Muscle layer of colon (tissue), 2 donors: ENCODE measurements around the gene ARMC5.
"Not testable (repeated sequence)": the region's sequence is repeated elsewhere in the genome, so short reads cannot be mapped to it uniquely, and the experiment has no call there.

Source experiments
- H3K27ac ChIP-seq: one replicate; pipeline ENCODE4 v1.7.0; 2013; ENCODE audit warnings: low read depth, mild to moderate bottlenecking, low read length, moderate library complexity
- H3K27me3 ChIP-seq, 2 donors: one replicate each; pipeline ENCODE4 v1.7.0; 2013; ENCODE audit warnings: low read length in 2 of 2, mild to moderate bottlenecking in 2 of 2; ENCODE audit not compliant: insufficient read depth in 2 of 2, control insufficient read depth in 1 of 2
- H3K36me3 ChIP-seq: one replicate; pipeline ENCODE4 v1.7.0; 2013; ENCODE audit warnings: mild to moderate bottlenecking, low read length; ENCODE audit not compliant: insufficient read depth
- H3K4me1 ChIP-seq: one replicate; pipeline ENCODE4 v1.7.0; 2013; ENCODE audit warnings: mild to moderate bottlenecking, low read length; ENCODE audit not compliant: insufficient read depth
- H3K4me3 ChIP-seq, 2 donors: one replicate each; pipeline ENCODE4 v1.7.0; 2013; ENCODE audit warnings: low read length in 2 of 2, low read depth in 1 of 2, mild to moderate bottlenecking in 1 of 2, moderate library complexity in 1 of 2
- H3K9ac ChIP-seq: one replicate; pipeline ENCODE4 v1.7.0; 2013; ENCODE audit warnings: low read length
- H3K9me3 ChIP-seq: one replicate; pipeline ENCODE4 v1.7.0; 2013; ENCODE audit warnings: mild to moderate bottlenecking, low read length
- donor health status: abdominal sarcoma.
- donor health status: Adenocarcinoma of cecum.

The ARMC5 gene

GRCh38 chr16:31475946-31476302 is 16.6 kb downstream of the ARMC5 start:
- H3K9me3 ChIP-seq = no peaks in the 10 kb centered on the region
- peaks cover 48% of the 10 kb centered on the region for H3K4me1 ChIP-seq
- H3K4me3 ChIP-seq = peak overlapping the region in 1 of 2 donors; percentile 9
- peak overlapping the region; percentile 67 for H3K27ac ChIP-seq
- H3K27me3 ChIP-seq = no peaks in the 10 kb centered on the region
- H3K9ac ChIP-seq = no peak overlapping the region
- peaks cover 47% of the 10 kb centered on the region for H3K36me3 ChIP-seq

- H3K4me1 ChIP-seq = peaks cover 45% of the 10 kb centered on the region
- no peaks in the 10 kb centered on the region for H3K9me3 ChIP-seq
- peak overlapping the region in 1 of 2 donors; percentile 9 for H3K4me3 ChIP-seq
- H3K36me3 ChIP-seq = peaks cover 47% of the 10 kb centered on the region
- H3K9ac ChIP-seq = no peak overlapping the region
- peak overlapping the region; percentile 67 for H3K27ac ChIP-seq
- H3K27me3 ChIP-seq = no peaks in the 10 kb centered on the region
Measured at GRCh38 chr16:31476303-31477219, 17.3 kb downstream of the ARMC5 start.

GRCh38 chr16:31477220-31478216 is 18.2 kb downstream of the ARMC5 start:
- H3K9ac ChIP-seq = no peak overlapping the region
- H3K27ac ChIP-seq = peak overlapping the region; percentile 17
- peaks cover 47% of the 10 kb centered on the region for H3K36me3 ChIP-seq
- H3K4me1 ChIP-seq = peaks cover 44% of the 10 kb centered on the region
- H3K27me3 ChIP-seq = no peaks in the 10 kb centered on the region
- no peaks in the 10 kb centered on the region for H3K9me3 ChIP-seq
- H3K4me3 ChIP-seq = no peak overlapping the region

- Histone ChIP-seq H3K9ac (no peak overlapping the region), H3K27ac (no peak overlapping the region), H3K4me1 (peaks cover 34% of the 10 kb centered on the region), H3K9me3 (no peaks in the 10 kb centered on the region), H3K4me3 (no peak overlapping the region), H3K27me3 (no peaks in the 10 kb centered on the region), H3K36me3 (peaks cover 38% of the 10 kb centered on the region)
Measured at GRCh38 chr16:31478956-31479355, 19.7 kb downstream of the ARMC5 start.

GRCh38 chr16:31479751-31480150 is 20.4 kb downstream of the ARMC5 start:
- Histone ChIP-seq H3K27me3 (peaks cover 0 to 2% of the 10 kb centered on the region in 2 donors), H3K27ac (no peak overlapping the region), H3K4me1 (peaks cover 26% of the 10 kb centered on the region), H3K4me3 (no peak overlapping the region), H3K9me3 (no peaks in the 10 kb centered on the region), H3K9ac (no peak overlapping the region), H3K36me3 (peaks cover 30% of the 10 kb centered on the region)

- peaks cover 15% of the 10 kb centered on the region for H3K4me1 ChIP-seq
- no peak overlapping the region for H3K9ac ChIP-seq
- H3K27me3 ChIP-seq = peaks cover 7 to 9% of the 10 kb centered on the region in 2 donors
- H3K36me3 ChIP-seq = peaks cover 17% of the 10 kb centered on the region
- H3K27ac ChIP-seq = no peak overlapping the region
- no peak overlapping the region for H3K4me3 ChIP-seq
- H3K9me3 ChIP-seq = no peaks in the 10 kb centered on the region
Measured at GRCh38 chr16:31480851-31481536, 21.7 kb downstream of the ARMC5 start.

- Histone ChIP-seq H3K9ac (no peak within 1 kb of the TSS), H3K4me1 (peaks cover 20% of the 10 kb centered on the region), H3K36me3 (peaks cover 2% of the 10 kb centered on the region), H3K27ac (no peak within 1 kb of the TSS), H3K4me3 (no peak within 1 kb of the TSS), H3K9me3 (no peaks in the 10 kb centered on the region), H3K27me3 (peaks cover 9 to 21% of the 10 kb centered on the region in 2 donors)
Measured at GRCh38 chr16:31483081-31483480, 23.8 kb downstream of the ARMC5 start, which contains the start of gene SLC5A2. TSS of gene SLC5A2 (plus strand) at chr16:31483123. CDS start at chr16:31483137, 14 bp downstream.

GRCh38 chr16:31484048-31484447 is 24.7 kb downstream of the ARMC5 start:
- peaks cover 23% of the 10 kb centered on the region for H3K4me1 ChIP-seq
- not testable (repeated sequence) for H3K4me3 ChIP-seq, H3K9ac ChIP-seq, H3K27ac ChIP-seq, H3K36me3 ChIP-seq, H3K9me3 ChIP-seq
- peaks cover 9 to 29% of the 10 kb centered on the region in 2 donors for H3K27me3 ChIP-seq

GRCh38 chr16:31484491-31485171 is 25.3 kb downstream of the ARMC5 start:
- Histone ChIP-seq H3K27ac (no peak overlapping the region), H3K4me1 (peaks cover 23% of the 10 kb centered on the region), H3K4me3 (no peak overlapping the region), H3K9me3 (no peaks in the 10 kb centered on the region), H3K9ac (no peak overlapping the region), H3K27me3 (peaks cover 9 to 29% of the 10 kb centered on the region in 2 donors), H3K36me3 (no peaks in the 10 kb centered on the region)

- H3K4me1 ChIP-seq = peaks cover 22% of the 10 kb centered on the region
- no peak overlapping the region for H3K9ac ChIP-seq
- H3K4me3 ChIP-seq = no peak overlapping the region
- H3K36me3 ChIP-seq = peaks cover 6% of the 10 kb centered on the region
- H3K27me3 ChIP-seq = peaks cover 9 to 29% of the 10 kb centered on the region in 2 donors
- no peaks in the 10 kb centered on the region for H3K9me3 ChIP-seq
- no peak overlapping the region for H3K27ac ChIP-seq
Measured at GRCh38 chr16:31485571-31485970, 26.3 kb downstream of the ARMC5 start.
